UCSD-AML1 (cell line): ENCODE results near the gene SUGCT.
"Not testable (repeated sequence)": the region's sequence is repeated elsewhere in the genome, so short reads cannot be mapped to it uniquely, and the experiment has no call there.

ENCODE experiments used
- DNase-seq: peaks from one replicate; lab custom pipeline; 2025; ENCODE audit not compliant: unreplicated experiment; lab: John Stamatoyannopoulos, UW

Gene SUGCT

DNA sequence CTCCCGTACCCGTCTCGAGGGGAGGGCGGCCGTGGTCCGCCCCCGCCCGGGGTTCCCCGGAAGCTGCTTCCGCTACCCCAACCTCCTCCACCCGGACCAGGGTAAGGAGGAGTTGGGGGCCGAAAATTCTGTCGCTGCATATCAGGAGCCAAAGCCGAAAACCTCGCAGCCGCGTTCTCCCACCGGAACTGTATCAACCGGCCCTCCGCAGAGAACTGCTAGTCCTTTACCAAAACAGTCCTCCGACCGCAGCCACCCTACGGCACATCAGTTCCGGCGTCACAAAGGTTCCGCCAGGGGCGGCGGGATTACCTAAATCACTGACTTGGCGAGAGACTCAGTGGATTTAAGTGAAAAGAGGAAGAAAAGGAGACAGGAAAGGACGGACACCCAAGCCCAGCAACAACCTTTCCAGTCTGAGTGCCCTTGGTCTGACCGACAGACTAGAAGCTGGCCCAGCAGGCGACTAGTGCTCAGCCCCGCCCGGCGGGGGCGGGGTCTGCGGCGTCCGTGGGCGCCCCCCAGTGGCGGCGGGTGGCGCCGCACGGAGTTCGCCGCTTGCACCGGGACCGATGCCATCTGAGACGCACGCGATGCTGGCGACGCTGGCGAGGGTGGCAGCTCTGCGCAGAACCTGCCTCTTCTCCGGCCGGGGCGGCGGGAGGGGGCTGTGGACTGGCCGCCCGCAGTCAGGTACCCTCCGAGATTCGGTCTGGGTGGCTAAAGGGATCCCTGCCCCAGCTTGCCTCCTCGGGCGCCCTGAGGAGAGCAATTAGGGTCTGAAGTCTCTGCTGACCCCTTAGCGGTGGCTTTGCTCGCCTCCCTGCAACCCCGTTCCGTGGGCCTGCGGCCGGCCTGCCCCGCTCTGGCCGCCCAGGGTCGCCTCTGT is at the start of gene SUGCT, which contains the start of gene MPLKIP:
SUGCT (plus strand) TSS at position 578 of the 889 bp plus-strand sequence.
MPLKIP (minus strand) TSS at position 195 of the 889 bp plus-strand sequence; CDS start at position 140, 55 bp downstream.
- DNase-seq = peak; percentile 85

DNA sequence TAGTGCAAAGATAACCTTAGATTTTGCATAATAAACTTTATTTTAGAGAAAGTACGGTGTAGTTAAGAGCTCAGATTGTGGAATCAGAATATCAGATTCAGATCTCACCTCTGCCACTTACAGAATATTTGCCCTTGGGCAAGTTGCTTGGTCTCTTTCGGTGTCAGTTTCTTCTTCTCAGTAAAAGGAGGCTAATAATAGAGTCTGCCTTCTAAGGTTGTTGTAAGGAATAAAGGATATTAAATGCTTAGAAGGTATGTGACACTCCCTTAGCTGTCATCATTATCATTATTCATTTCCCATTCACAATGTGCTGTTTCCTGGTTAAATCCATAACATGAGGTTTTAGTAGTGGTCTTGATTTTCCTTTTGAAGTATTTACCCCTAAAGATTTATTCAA is 42.6 kb upstream of the SUGCT start:
- DNase-seq = no peak

DNA sequence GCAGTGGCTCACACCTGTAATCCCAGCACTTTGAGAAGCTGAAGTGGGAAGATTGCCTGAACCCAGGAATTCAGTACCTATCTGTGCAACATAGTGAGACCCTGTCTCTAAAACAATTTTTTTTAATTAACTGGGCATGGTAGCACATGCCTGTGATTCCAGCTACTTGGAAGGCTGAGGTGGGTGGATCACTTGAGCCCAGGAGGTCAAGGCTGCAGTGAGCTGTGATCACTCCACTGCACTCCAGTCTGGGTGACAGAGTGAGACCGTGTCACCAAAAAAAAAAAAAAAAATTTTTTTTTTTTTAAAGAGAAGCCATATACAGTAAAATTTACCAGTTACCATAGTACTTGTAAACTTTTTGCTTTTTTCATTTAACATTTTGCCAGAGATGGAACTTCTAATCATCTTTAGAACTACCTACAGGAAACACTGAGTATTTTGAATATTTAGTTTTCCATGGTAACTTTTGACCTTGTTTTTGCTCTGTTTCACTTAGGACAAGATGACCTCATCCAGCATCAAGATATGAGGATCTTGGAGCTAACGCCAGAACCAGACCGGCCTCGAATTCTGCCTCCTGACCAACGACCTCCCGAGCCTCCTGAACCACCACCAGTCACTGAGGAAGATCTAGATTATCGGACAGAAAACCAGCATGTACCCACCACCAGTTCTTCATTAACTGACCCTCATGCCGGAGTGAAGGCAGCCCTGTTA is 41.0 kb upstream of the SUGCT start:
- no peak for DNase-seq

DNA sequence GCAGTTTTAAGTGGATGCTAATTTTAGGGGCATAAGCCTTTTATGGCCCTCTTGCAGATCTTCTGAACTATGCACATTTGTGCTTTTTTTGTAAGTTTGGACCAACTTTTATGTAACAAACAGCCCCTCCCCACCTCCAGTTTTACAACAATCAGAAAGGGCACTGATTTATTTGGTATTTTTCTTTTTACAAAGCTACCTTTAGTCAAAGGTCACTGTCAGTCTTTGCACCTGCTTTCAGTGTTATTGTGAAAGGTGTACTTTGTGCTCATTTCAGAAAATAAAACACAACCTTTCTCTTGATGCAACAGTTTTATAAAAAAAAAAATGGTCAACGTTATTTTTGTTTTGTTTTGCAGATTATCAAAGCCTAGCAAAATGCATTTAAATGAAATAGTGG is 39.6 kb upstream of the SUGCT start:
- DNase-seq = no peak

DNA sequence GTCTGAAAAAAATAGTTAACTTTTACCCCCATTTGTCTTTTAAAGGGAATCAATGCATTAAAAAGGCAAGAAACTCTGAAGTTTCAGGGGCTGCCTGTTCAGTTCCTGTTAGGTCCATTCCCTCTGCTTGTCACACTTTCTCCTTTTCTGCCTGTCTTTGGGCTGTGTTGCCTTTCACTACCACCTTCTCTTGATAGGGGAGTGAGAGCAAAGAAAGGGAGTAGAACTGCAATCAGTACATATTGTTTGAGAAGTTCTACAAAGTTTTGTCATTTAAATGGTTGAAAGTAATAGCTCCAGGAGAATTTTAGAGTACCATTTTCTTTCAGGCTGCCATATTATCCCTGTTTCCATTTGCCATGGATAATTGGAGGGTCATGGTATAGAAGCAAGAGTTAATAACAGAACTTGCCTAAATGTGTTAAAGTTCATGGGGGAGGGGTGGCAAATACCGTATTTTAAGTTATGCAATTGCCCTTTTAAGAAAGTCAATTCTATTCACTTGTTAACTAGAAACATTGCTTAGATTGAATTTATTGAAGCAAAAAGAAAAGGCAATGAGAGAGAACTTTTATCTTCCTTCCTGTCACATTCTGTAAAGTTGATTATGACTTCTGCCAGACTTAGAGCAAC is 39.0 kb upstream of the SUGCT start:
- no peak for DNase-seq

DNA sequence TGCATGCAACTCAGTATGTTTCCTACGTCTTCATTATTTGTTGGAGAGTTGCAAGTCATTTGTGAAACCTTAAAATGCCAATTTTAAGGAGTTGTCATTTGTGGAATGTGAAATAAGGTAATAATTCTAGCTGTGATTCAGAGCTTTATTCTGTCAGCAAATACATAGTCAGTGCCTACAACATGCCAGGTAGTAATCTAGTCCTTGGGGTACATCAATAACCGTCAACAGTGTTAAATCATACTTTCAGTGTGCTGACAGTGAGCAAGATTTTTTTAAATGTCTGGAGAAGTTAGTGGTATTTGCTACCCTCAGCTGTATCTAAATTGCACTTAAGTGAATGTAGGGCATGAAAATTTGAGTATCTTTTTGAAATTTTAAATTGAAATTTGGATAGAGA is 37.1 kb upstream of the SUGCT start:
- DNase-seq = no peak

DNA sequence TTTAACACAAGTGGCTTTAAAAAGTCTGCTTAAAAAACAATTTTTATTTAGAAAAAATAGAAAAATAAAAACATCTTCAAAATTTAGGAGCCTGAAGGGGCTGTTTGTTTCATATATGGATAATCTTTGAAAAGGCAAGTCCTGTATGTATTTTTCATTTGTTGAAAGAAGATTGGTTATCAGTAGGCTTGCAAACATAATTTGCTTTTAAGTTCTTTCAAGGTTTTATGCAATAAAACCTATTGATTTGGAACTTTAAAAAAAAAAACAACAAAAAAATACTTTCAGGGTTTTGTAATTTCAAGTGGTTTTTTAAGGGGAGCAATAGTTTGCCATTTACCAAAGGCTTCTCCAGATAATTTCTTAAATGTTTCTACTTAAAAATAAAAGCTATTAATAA is 36.0 kb upstream of the SUGCT start:
- DNase-seq = no peak

DNA sequence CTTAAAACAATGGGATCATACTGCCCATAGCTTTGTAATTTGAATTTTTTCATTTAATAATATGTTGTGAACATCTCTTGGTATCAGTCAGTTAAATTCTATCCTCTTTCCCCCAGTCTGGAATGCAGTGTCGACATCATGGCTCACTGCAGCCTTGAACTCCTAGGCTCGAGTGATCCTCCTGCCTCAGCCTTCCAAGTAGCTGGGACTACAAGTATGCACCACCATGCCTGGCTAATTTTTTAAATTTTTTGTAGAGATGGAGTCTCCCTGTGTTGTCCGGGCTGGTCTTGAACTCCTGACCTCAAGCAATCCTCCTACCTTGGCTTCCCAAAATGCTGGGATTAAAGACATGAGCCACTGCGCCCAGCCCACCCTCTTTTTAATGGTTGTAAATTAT is 35.0 kb upstream of the SUGCT start:
- DNase-seq = no peak

DNA sequence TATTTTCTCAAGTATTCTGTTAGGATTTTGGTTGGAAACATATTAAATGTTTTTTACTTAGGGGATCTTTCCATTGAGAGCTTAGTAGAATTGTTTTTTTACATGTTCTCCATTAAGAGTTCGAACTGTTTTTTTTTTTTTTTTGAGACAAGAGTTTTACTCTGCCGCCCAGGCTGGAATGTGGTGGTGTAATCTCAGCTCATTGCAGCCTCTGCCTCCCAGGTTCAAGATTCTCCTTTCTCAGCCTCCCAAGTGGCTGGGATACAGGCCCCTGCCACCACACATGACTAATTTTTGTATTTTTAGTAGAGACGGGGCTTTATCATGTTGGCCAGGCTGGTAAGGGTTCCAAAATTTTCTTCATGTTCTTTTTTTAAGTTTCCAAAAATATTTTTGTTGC is 33.6 kb upstream of the SUGCT start:
- DNase-seq = no peak

DNA sequence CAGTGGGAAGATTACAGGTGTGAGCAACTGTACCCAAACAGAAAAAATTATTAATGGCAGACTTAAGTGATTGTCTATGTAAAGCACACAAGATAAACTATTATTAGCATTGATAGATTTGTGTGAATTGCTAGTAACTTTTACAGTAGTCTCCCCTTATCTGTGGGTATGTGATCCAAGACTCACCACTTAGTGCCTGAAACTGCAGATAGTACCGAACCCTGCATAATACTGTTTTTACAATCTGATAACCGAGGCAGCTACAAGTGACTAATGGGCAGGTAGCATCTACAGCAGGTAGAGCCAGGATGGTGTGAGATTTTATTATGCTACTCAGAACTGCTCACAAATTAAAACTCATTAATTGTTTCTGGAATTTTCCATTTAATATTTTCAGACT is 31.9 kb upstream of the SUGCT start:
- DNase-seq = no peak

DNA sequence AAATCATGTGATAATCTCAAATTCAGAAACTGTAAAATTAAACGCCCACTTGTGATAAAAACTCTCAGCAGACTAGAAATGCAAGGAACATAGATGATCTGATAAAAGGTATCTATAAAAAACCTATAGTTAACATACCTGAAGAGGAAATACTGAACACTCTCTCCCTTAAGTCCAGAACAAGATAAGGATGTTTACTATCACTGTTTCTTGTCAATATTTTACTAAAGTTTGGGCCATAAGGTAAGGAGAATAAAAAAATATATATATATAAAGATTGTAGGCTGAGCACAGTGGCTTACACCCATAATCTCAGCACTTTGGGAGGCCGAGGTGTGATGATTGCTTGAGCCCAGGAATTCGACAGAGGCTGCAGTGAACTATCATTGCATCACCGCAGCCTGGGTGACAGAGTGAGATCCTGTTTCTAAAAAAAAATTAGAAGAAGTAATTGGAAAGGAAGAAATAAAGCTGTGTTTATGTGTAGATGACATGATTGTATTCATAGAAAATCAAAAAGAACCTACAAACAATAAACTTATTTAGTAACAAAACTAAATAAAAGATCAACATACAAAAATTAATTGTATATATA is 28.8 kb upstream of the SUGCT start:
- DNase-seq = no peak

DNA sequence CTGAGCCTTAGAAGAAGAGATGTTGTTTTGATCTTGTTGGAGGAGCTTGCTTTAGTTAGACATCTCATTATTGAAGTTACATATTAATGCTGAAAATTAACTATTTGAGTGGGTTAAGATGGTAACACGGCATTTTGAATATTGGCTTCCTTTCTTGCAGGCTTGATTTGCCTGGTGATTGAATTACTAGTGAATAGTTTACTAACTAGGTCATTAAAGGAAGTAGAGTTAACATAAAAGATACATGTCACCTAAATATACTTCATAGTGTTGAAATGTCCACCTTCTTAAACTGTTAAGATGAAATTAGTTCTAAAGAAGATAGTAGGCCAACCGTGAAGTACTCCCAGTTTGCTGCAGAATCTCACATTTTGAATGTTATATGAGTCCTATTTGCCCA is 18.9 kb upstream of the SUGCT start:
- no peak for DNase-seq

DNA sequence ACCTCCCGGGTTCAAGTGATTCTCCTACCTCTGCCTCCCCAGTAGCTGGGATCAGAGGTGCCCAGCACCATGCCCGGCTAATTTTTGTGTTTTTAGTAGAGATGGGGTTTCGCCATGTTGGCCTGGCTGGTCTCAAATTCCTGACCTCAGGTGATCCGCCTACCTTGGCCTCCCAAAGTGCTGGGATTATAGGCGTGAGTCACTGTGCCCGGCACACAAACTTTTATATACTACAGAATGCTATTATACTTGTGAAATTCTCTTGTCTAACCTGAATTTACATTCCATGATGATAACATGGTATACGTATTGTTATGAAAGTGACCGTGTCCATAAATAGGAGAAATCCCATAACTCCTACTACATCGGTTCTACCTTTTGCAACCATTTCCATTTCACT is 17.6 kb upstream of the SUGCT start:
- DNase-seq = not testable (repeated sequence)

DNA sequence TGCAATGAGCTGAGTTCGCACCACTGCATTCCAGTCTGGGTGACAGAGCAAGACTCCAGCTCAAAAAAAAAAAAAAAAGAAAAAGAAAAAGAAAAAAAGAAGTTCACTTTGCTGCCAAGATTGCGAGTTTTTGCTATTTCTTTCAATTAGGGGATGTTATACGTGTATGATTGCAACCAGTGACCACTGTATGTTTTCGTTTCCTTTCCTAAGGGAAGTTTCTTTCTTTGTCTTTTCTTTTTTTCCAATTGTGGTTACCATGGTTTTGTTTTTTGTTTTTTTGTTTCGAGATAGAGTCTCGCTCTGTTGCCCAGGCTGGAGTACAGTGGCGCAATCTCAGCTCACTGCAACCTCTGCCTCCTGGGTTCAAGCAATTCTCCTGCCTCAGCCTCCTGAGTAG is 16.6 kb upstream of the SUGCT start:
- not testable (repeated sequence) for DNase-seq

DNA sequence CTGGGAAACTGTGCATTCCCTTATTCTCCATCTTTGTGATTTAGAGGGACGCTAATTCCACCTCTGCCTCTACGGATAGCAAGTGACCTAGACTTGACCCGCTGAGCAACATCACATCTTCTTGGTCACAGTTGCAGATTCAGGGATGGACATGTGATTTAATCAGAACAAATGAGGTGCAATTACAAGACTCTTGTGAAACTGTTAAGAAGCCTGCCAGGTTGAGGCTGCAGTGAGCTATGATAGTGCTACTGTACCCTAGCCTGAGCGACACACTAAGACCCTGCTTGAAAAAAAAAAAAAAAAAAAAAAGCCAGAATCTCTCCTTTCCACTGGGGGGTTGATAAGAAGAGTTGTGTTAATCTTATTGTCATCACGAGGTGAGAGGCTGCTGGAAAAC is 14.8 kb upstream of the SUGCT start:
- no peak for DNase-seq

DNA sequence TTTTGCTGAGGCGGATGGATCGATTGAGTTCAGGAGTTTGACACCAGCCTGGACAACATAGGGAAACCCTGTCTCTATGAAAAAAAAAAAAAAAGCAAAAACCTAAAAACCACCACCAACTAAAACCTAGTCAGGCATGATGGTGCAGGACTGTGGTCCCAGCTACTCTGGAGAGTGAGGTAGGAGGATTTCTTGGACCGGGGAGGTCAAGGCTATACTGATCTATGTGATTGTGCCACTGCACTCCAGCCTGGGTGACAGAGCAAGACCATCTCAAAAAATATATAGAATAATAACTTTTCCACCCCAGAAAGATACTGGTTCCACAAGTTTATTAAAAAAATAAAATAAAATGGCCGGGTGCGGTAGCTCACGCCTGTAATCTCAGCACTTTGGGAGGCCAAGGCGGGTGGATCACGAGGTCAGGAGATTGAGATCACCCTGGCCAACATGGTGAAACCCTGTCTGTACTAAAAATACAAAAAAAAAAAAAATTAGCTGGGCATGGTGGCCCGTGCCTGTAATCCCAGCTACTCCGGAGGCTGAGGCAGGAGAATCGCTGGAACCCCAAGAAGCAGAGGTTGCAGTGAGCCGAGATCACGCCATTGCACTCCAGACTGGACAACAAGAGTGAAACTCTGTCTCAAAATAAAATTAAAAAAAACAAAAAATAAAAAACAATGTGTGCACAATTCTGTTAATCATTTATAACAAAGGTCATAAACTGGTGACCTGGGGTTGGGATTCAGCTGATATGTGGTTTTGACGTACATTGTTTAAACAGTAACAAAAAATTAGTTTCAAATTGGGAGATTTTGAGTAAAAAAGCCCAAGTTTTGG is 12.5 kb upstream of the SUGCT start:
- DNase-seq = not testable (repeated sequence)

DNA sequence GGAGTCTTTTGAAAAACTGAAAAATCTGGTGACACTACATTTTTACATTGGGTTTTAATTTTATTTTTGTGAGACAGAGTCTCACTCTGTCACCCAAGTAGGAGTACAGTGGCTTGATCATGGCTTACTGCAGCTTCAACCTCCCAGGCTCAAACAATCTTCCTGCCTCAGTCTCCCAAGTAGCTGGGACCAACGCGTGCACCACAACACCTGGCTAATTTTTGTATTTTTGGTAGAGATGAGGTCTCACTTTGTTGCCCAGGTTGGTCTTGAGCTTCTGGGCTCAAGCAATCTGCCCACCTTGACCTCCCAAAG is 11.9 kb upstream of the SUGCT start:
- no peak for DNase-seq

DNA sequence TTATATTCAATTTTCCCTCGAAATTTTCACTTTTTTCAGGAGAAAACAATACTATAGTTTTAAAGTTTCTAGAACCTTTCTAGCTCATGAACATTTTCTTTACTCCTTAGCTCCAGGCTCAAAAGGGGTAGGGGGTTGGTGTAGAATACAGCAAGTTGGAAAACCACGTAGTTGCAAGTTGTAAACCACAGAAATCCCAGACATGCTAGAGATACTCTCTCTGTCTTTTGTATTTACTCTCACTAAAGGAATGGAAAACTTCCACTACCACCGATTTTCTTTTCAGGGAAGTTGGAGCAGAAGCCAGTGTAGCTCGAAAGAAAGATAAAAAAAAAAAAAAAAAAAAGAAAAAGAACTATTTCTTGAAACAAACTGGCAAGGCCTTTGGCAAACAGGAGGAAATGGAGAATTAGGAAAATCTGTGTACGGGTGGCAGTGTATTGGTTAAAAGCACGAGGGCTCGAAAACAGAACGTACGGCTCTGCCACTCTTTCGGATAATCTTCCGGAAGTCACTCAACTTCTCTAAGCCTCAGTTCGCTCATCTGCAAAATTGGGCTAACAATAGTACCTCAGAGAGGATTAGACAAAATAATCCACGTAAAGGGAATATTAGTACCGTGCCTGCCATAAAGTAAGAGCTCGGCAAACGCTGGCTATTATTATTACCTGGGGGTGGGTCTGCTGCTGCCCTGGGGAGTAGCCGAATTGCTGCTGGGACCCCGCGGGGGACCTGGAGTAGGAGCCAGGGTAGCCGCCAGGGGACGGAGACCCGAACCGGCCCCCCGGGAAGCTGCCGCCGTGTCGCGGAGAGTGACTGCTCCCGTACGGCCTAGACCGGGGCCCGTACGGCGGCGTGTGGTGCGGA is 1.0 kb upstream of the SUGCT start:
- DNase-seq = no peak

DNA sequence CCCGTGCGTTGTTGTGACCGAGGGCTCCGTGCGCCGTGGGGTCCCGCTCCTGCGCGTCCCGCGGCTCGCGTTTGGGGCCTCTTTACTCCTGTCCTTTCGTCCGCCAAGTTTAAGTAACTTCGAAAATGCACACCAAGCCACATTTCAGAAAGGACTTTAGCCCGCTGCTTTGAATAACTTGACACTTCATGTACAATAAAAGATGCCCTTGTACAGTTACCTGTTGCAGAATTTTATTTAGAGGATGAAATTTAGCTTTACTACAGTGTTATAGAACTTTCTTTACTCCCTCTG is 459 bp downstream of the SUGCT start:
- DNase-seq = no peak

DNA sequence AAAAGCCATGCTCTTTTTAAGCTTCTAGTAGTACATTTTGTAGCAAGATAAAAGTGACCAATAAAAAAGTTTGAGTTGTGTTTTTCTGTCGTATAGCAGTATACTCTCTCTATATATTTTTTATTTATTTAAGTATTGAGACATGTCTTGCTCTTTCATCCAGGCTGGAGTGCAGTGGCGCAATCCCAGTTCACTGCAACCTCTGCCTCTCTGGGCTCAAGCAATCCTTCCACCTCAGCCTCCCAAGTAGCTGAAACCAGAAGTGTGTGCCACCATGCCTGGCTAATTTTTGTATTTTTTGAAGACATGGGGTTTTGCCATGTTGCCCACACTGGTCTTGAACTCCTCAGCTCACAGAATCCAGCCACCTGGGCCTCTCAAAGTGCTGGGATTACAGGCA is 2.8 kb downstream of the SUGCT start:
- DNase-seq = no peak
